Neural progenitor cell (in vitro differentiated cells): ENCODE measurements around the gene TXK. TPM values are rescaled to one million over a fixed set of nuclear protein-coding genes. Genes with fewer than 3 reads are reported as not detected.

ENCODE experiments used
- DNase-seq: peaks from one replicate; pipeline ENCODE4 v3.0.0-alpha.2; 2016; ENCODE audit warnings: low spot score
- H2AFZ ChIP-seq: fragments of 200-600 bp; sonication (generic); replicated peaks from 2 replicates; pipeline ENCODE4 v1.6.1; 2016; ENCODE audit warnings: antibody characterized with exemption
- H3F3A ChIP-seq: fragments of 200-600 bp; sonication (generic); 2 replicates; pipeline ENCODE4 v1.6.1; 2016; ENCODE audit warnings: antibody characterized with exemption, low read depth
- H3K27ac ChIP-seq: fragments of 200-600 bp; sonication (generic); 2 replicates; pipeline ENCODE4 v1.5.1; 2016; ENCODE audit warnings: mild to moderate bottlenecking
- H3K27me3 ChIP-seq: fragments of 200-600 bp; sonication (generic); 2 replicates; pipeline ENCODE4 v1.6.1; 2016; ENCODE audit warnings: mild to moderate bottlenecking, moderate library complexity
- H3K36me3 ChIP-seq: fragments of 200-600 bp; sonication (generic); 2 replicates; pipeline ENCODE4 v1.5.1; 2016
- H3K4me1 ChIP-seq: fragments of 200-600 bp; sonication (generic); 2 replicates; pipeline ENCODE4 v1.6.1; 2016; ENCODE audit warnings: mixed run types
- H3K4me2 ChIP-seq: fragments of 200-600 bp; sonication (generic); 2 replicates; pipeline ENCODE4 v1.6.1; 2016
- H3K4me3 ChIP-seq: fragments of 200-600 bp; sonication (generic); 2 replicates; pipeline ENCODE4 v1.5.1; 2016
- H3K79me2 ChIP-seq: fragments of 200-600 bp; sonication (generic); 2 replicates; pipeline ENCODE4 v1.6.1; 2016; ENCODE audit warnings: low read depth
- H3K9ac ChIP-seq: fragments of 200-600 bp; sonication (generic); 2 replicates; pipeline ENCODE4 v1.6.1; 2016
- H3K9me3 ChIP-seq: fragments of 200-600 bp; sonication (generic); 2 replicates; pipeline ENCODE4 v1.5.1; 2016; ENCODE audit warnings: low read depth
- H4K20me1 ChIP-seq: fragments of 200-600 bp; sonication (generic); 2 replicates; pipeline ENCODE4 v1.6.1; 2016; ENCODE audit warnings: low read depth
- H3K27ac Mint-ChIP-seq: 3 replicates; pipeline ENCODE4 v1.8.0; 2021; ENCODE audit warnings: mixed read lengths
- H3K27me3 Mint-ChIP-seq: 2 replicates; pipeline ENCODE4 v1.8.0; 2022; ENCODE audit warnings: low read depth, mild to moderate bottlenecking, inconsistent platforms, moderate library complexity, mixed read lengths; ENCODE audit not compliant: insufficient read depth
- H3K36me3 Mint-ChIP-seq: 3 replicates; pipeline ENCODE4 v1.8.0; 2021; ENCODE audit warnings: mixed read lengths
- H3K4me1 Mint-ChIP-seq: 3 replicates; pipeline ENCODE4 v1.8.0; 2021; ENCODE audit warnings: mixed read lengths
- H3K4me3 Mint-ChIP-seq: 3 replicates; pipeline ENCODE4 v1.8.0; 2021; ENCODE audit warnings: mild to moderate bottlenecking, moderate library complexity, mixed read lengths
- H3K9me3 Mint-ChIP-seq: 3 replicates; pipeline ENCODE4 v1.8.0; 2020; ENCODE audit warnings: mixed read lengths
- CTCF ChIP-seq: fragments of 200-600 bp; sonication (generic); IDR thresholded peaks from 2 replicates; pipeline ENCODE4 v1.5.1; 2017; ENCODE audit warnings: antibody characterized with exemption, mild to moderate bottlenecking
- EZH2 ChIP-seq: fragments of 200-600 bp; sonication (generic); IDR thresholded peaks from 2 replicates; pipeline ENCODE4 v1.6.1; 2017; ENCODE audit warnings: antibody characterized with exemption, mild to moderate bottlenecking, moderate library complexity
- EZH2phosphoT487 ChIP-seq: fragments of 200-600 bp; sonication (generic); IDR thresholded peaks from 2 replicates; pipeline ENCODE4 v1.6.1; 2017; ENCODE audit warnings: antibody characterized with exemption
- total RNA-seq: library from RNA; depleted of rRNA; stranded (reverse); fragments of >200 nt; gene quantifications from 2 replicates; pipeline ENCODE4 v1.2.3, GENCODE V29; 2015; ENCODE audit warnings: low replicate concordance

Gene TXK
- total RNA-seq, 1 donor from 2014 or later, result not detected

GRCh38 chr4:48078425-48078824 is 55.6 kb downstream of the TXK start:
- H3K9ac ChIP-seq, result no peak overlapping the region
- no peak overlapping the region for H3K4me2 ChIP-seq
- no peak overlapping the region for H3K4me3 Mint-ChIP-seq
- no peak for DNase-seq
- H3K36me3 ChIP-seq, result no peaks in the 10 kb centered on the region
- no peaks in the 10 kb centered on the region for H3K79me2 ChIP-seq
- no peak overlapping the region for H2AFZ ChIP-seq
- no peaks in the 10 kb centered on the region for H3K9me3 Mint-ChIP-seq
- H3K27ac Mint-ChIP-seq, result no peak overlapping the region
- TF ChIP-seq EZH2phosphoT487, result no peak
- no peak for TF ChIP-seq EZH2
- no peak for TF ChIP-seq CTCF
- H3F3A ChIP-seq, result no peaks in the 10 kb centered on the region
- no peaks in the 10 kb centered on the region for H3K27me3 ChIP-seq
- H3K36me3 Mint-ChIP-seq, result no peaks in the 10 kb centered on the region
- no peaks in the 10 kb centered on the region for H3K4me1 ChIP-seq
- H3K9me3 ChIP-seq, result no peaks in the 10 kb centered on the region
- H3K27me3 Mint-ChIP-seq, result no peaks in the 10 kb centered on the region
- H3K4me1 Mint-ChIP-seq, result no peaks in the 10 kb centered on the region
- H3K27ac ChIP-seq, result no peak overlapping the region
- H3K4me3 ChIP-seq, result no peak overlapping the region
- H4K20me1 ChIP-seq, result no peaks in the 10 kb centered on the region

- no peak overlapping the region for H2AFZ ChIP-seq
- no peak overlapping the region for H3K27ac ChIP-seq
- no peaks in the 10 kb centered on the region for H3K79me2 ChIP-seq
- Mint-ChIP-seq H3K9me3 (no peaks in the 10 kb centered on the region), H3K4me3 (no peak overlapping the region), H3K27me3 (no peaks in the 10 kb centered on the region), H3K36me3 (no peaks in the 10 kb centered on the region), H3K27ac (no peak overlapping the region), H3K4me1 (no peaks in the 10 kb centered on the region)
- no peaks in the 10 kb centered on the region for H3K4me1 ChIP-seq
- no peak overlapping the region for H3K4me2 ChIP-seq
- no peaks in the 10 kb centered on the region for H3F3A ChIP-seq
- H3K36me3 ChIP-seq, result no peaks in the 10 kb centered on the region
- DNase-seq, result no peak
- H3K9me3 ChIP-seq, result no peaks in the 10 kb centered on the region
- H3K9ac ChIP-seq, result no peak overlapping the region
- H3K27me3 ChIP-seq, result no peaks in the 10 kb centered on the region
- no peak for TF ChIP-seq CTCF
- TF ChIP-seq EZH2phosphoT487, result no peak
- TF ChIP-seq EZH2, result no peak
- H3K4me3 ChIP-seq, result no peak overlapping the region
- no peaks in the 10 kb centered on the region for H4K20me1 ChIP-seq
Measured at GRCh38 chr4:48074657-48075056, 59.4 kb downstream of the TXK start.

- no peak for DNase-seq
- no peaks in the 10 kb centered on the region for H3K4me1 ChIP-seq
- H3K79me2 ChIP-seq, result no peaks in the 10 kb centered on the region
- Mint-ChIP-seq H3K4me3 (no peak overlapping the region), H3K36me3 (no peaks in the 10 kb centered on the region), H3K27me3 (no peaks in the 10 kb centered on the region), H3K27ac (no peak overlapping the region), H3K4me1 (no peaks in the 10 kb centered on the region), H3K9me3 (no peaks in the 10 kb centered on the region)
- no peak overlapping the region for H3K27ac ChIP-seq
- TF ChIP-seq EZH2phosphoT487, result no peak
- no peak for TF ChIP-seq EZH2
- TF ChIP-seq CTCF, result no peak
- no peaks in the 10 kb centered on the region for H3K9me3 ChIP-seq
- no peaks in the 10 kb centered on the region for H4K20me1 ChIP-seq
- H3K36me3 ChIP-seq, result no peaks in the 10 kb centered on the region
- no peaks in the 10 kb centered on the region for H3K27me3 ChIP-seq
- H3F3A ChIP-seq, result no peaks in the 10 kb centered on the region
- no peak overlapping the region for H2AFZ ChIP-seq
- H3K4me2 ChIP-seq, result no peak overlapping the region
- H3K9ac ChIP-seq, result no peak overlapping the region
- no peak overlapping the region for H3K4me3 ChIP-seq
Measured at GRCh38 chr4:48073567-48074103, 60.4 kb downstream of the TXK start.
